Prostate gland (tissue), 1 donor: ENCODE data around the gene CABP4.

ENCODE experiments used
- POLR2A ChIP-seq: fragments of 450-650 bp; IDR thresholded peaks from one replicate; pipeline ENCODE4 v1.6.1; 2016; ENCODE audit warnings: antibody characterized with exemption, mild to moderate bottlenecking
- POLR2AphosphoS5 ChIP-seq: sonication (generic); formaldehyde crosslinking; IDR thresholded peaks from one replicate; pipeline ENCODE4 v1.6.1; 2017; ENCODE audit warnings: antibody characterized with exemption

DNA sequence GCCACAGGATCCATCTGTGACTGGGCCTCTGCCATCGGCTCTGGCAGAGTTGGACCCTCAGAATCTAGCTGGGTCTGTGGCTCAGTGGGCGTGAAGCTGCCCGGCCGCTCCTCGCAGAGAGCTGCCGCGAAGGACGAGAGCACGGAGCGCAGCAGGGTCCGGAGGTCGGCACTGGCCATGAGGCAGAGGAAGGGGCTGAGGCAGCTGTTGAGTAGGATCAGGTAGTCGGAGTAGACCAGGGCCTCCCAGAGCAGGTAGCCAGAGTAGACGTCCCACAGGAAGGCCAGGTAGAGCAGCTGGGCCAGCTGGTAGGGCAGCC lies 3.5 kb upstream of the CABP4 start:
- no peak for TF ChIP-seq POLR2A
- no peak for TF ChIP-seq POLR2AphosphoS5
